OCI-LY7 (cell line): ENCODE data around the gene IGF1R.

Source experiments
- EZH2phosphoT487 ChIP-seq: fragments of 200-600 bp; sonication (generic); IDR thresholded peaks from 2 replicates; pipeline ENCODE4 v1.6.1; 2018; ENCODE audit warnings: low read depth, borderline replicate concordance, mild to moderate bottlenecking, mixed run types, antibody characterized with exemption, low read length, moderate library complexity, mixed read lengths
- TF ChIP-seq, protein P1 (sequence below): fragments of 200-600 bp; sonication (generic); conservative IDR thresholded peaks from 2 replicates; pipeline ENCODE4 v1.5.1; 2014; ENCODE audit warnings: mild to moderate bottlenecking, antibody characterized with exemption, low read length, moderate library complexity, mixed read lengths

DNA sequence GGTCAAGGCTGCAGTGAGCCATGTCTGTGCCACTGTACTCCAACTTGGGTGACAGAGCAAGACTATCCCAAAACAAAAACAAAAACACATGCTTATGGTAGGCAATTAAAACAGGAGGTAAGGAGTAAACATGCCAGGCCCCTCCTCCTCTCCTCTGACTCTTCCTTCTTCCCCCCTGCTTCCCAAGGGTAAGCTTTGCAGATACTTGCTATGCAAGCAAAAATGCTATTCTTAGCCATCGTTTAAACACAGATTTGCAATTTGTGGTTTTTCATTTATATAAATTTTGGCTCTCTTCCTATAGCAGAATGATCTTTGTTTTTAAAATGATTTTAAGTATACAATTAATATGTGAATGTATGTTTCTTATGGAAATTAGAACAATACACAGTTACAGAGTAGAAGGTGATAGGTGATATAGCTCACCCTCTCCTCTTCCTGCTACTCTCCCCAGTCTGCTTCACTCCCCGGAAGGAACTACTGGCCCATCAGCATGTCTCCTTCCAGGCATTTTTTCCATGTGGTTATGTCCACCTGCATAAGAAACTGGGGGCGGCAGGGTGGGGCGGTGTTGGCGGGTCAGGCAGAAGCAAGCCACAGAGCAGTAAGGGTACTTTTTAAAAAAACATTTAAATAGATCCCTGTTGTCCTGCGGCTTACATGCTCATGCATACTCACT, 42.1 kb downstream of the IGF1R start:
- TF ChIP-seq, protein P1, sequence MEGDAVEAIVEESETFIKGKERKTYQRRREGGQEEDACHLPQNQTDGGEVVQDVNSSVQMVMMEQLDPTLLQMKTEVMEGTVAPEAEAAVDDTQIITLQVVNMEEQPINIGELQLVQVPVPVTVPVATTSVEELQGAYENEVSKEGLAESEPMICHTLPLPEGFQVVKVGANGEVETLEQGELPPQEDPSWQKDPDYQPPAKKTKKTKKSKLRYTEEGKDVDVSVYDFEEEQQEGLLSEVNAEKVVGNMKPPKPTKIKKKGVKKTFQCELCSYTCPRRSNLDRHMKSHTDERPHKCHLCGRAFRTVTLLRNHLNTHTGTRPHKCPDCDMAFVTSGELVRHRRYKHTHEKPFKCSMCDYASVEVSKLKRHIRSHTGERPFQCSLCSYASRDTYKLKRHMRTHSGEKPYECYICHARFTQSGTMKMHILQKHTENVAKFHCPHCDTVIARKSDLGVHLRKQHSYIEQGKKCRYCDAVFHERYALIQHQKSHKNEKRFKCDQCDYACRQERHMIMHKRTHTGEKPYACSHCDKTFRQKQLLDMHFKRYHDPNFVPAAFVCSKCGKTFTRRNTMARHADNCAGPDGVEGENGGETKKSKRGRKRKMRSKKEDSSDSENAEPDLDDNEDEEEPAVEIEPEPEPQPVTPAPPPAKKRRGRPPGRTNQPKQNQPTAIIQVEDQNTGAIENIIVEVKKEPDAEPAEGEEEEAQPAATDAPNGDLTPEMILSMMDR: no peak
- no peak for TF ChIP-seq EZH2phosphoT487
